Activated CD4-positive, alpha-beta T cell treated with anti-CD3 and anti-CD28 coated beads for 48 hours (primary cell): ENCODE data around the gene FMNL1.
"Not testable (repeated sequence)": the region's sequence is repeated elsewhere in the genome, so short reads cannot be mapped to it uniquely, and the experiment has no call there.

Experiments
- DNase-seq: peaks from one replicate; pipeline ENCODE4 v3.0.0-alpha.2; 2020

Gene FMNL1, protein sequence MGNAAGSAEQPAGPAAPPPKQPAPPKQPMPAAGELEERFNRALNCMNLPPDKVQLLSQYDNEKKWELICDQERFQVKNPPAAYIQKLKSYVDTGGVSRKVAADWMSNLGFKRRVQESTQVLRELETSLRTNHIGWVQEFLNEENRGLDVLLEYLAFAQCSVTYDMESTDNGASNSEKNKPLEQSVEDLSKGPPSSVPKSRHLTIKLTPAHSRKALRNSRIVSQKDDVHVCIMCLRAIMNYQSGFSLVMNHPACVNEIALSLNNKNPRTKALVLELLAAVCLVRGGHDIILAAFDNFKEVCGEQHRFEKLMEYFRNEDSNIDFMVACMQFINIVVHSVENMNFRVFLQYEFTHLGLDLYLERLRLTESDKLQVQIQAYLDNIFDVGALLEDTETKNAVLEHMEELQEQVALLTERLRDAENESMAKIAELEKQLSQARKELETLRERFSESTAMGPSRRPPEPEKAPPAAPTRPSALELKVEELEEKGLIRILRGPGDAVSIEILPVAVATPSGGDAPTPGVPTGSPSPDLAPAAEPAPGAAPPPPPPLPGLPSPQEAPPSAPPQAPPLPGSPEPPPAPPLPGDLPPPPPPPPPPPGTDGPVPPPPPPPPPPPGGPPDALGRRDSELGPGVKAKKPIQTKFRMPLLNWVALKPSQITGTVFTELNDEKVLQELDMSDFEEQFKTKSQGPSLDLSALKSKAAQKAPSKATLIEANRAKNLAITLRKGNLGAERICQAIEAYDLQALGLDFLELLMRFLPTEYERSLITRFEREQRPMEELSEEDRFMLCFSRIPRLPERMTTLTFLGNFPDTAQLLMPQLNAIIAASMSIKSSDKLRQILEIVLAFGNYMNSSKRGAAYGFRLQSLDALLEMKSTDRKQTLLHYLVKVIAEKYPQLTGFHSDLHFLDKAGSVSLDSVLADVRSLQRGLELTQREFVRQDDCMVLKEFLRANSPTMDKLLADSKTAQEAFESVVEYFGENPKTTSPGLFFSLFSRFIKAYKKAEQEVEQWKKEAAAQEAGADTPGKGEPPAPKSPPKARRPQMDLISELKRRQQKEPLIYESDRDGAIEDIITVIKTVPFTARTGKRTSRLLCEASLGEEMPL

DNA sequence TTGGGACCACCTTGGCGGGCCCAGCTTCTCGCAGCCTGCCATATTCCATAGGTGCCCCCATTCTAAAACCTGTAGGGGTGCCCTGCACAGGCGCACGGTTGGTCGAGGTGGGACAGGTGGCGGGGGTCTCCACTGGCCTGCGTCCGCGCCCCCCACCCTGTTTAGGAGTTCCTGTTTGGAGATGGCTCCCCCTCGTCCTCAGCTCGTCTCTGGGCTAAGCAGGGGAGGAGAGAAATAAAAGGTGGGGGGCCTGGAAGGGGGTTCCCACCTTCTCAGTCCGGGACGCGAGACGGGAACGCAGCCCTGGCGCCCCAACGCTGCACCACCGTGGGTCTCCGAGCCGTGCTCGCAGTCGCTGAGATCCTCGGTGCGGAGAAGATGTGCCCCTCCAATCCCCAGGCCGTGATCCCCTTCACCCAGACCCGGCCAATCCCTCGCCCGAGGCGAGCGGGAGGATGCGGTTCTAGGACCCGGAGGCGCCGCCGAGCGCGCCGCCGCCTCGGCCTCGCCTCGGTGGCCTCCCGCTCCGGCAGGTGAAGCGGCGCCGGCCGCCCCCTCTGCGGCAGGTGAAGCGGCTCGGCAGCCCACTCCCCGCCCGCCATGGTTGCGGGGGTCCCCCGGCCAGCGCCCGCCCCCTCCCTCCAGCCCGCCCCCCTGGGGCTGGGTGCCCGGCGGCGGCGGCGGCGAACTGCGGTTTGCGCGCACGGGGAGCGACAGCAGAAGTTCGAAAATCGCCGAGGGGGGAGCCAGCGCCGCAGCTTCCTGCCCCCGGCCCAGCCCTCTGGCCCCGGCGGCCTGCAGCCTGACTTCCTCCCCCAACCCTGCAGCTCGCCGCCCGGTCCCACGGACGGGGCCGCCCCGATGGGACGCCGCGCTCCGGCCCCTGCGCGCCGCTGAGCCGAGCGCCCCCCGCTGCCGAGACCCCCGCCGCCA is at the start of gene FMNL1:
Gene FMNL1, plus strand, starts transcription at position 805 of the 933 bp plus-strand sequence. CDS start 240 bp downstream, outside the sequence.
- peak; percentile 62 for DNase-seq

DNA sequence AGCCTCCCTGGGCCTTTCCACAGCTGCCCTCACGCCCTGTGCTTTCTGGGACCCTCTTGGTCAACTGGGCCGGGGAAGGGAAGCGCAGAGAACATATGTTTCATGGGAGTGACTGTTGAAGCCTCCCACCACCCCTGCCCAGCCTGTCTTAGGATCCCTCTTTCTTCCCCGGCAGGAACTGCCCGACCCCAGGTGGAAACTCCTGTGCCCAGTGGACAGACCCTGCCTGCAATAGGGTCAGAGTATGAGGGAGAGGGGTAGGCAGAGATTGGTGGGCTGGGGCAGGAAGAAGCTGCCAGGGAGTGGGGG is 49.5 kb upstream of the FMNL1 start:
- DNase-seq, result no peak

DNA sequence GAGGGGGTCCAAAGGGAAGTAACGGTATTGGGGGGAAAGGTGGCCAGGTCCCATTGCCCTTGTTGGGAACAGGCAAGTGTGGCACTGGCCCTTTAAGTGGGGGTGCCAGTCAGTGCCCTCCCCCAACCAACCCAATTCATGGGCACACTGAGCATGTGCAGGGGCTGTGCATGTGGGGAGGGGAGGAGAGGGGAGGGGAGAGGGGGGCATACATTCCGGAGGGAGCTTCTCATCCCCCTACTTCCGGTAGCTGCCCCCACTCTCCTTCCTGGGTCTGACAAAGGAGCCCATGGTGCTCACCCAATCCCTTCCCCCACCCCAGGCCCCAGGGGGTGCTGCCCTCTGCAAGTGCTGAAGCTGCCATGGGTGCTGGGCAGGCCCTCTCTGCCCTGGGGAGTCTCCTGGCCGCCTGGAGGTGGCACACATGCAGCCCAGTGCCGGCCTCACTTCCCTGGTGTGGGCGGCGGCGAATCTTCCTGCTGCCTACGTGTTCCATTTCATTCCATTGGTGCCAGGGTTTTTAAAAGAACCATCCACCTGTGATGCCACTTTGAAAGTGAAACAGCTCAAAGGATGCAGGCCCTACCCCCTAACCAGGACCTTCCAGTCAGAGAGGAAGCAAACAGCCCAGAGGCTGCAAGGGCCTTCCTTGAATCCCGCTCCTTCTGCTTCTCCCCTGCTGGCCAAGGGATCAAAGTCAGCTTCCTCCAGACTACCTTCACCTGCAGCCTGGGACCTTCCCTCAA is 49.0 kb upstream of the FMNL1 start:
- DNase-seq, result peak; percentile 75

DNA sequence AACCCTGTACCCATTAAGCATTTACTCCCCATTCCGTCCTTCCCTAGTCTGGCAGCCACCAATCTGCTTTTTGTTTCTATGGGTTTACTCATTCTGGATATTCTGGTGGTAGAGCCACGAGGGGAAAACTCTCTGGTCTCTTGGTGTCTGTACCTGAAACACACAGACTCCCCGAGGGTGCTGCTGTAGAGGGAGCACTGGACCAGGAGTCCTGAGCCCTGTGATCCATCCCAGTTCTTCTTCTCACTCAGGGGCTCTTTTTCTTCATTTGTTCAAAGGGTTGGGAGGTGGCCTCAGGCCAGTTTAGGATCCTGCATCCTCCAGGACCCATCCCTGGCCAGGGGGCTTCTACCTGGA is 45.9 kb upstream of the FMNL1 start:
- DNase-seq, result no peak

DNA sequence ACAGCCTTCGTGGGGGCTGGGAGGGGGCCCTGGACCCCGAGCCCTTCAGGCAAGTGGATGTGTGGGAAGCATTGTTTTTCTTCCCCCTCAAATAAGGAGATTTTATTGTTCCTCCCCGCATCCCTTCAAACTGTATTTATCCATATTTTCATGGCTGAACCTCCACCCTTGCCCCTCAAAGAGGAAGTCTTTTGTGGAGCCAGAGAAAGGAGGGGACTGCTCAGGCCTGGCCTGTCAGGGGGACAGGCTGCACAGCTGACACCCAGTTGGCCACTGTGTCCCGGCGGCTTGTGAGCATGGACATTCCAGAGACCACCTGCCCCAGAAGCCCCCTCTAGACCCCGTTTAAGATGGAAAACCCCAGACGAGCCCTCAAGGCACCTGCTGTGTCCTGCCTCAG is 44.1 kb upstream of the FMNL1 start:
- DNase-seq, result no peak

DNA sequence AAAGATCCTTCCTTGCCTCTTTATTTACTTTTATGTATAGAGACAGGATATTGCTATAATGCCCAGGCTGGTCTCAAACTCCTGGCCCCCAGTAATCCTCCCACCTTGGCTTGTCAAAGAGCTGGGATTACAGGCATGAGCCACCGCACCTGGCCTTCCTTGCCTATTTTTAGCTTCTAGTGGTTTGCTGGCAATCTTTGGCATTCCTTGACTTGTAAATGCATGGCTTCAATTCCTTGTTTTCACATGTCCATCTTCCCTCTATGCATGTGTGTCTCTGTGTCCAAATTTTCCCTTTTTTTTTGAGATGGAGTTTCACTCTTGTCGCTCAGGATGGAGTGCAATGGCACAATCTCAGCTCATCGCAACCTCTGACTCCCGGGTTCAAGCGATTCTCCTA is 37.5 kb upstream of the FMNL1 start:
- DNase-seq, result no peak

DNA sequence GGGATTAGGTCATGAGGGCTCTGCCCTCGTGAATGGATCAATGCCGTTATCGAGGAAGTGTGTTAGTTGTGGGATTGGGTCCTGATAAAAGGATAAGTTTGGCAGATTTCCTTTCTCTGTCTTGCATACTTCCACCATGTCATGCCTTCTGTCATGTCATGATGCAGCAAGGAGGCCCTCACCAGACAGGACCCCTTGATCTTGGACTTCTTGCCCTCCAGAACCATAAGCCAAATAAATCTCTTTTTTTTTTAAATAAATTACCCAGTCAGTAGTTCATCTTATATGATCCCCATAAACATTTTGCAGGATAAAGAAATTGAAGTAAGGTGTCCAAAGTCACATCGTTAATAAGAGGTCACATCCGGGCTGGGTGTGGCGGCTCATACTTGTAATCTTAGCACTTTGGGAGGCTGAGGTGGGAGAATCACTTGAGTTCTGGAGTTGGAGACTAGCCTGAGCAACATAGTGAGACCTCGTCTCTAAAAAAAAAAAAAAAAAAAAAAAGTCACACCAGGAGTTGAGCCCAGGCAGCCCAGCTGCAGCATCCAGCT is 34.8 kb upstream of the FMNL1 start:
- DNase-seq, result no peak

DNA sequence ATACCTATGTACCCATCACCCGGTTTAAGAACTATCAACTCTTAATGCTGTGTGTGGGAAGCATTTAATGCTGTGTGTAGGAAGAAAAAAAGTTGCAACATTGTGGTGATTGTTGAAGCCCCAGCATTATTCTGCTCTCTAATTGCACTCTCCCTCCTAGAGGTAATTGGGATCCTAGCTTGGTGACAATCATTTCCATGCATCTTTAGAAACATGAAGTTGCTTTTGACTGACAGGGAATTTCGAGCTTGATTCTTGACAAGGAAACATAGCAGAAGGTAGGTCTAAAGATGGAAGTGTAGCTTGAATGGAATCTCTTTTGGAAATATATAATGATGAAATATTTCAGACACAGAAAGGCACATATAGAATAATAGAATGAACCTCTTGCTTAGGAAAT is 32.7 kb upstream of the FMNL1 start:
- no peak for DNase-seq

DNA sequence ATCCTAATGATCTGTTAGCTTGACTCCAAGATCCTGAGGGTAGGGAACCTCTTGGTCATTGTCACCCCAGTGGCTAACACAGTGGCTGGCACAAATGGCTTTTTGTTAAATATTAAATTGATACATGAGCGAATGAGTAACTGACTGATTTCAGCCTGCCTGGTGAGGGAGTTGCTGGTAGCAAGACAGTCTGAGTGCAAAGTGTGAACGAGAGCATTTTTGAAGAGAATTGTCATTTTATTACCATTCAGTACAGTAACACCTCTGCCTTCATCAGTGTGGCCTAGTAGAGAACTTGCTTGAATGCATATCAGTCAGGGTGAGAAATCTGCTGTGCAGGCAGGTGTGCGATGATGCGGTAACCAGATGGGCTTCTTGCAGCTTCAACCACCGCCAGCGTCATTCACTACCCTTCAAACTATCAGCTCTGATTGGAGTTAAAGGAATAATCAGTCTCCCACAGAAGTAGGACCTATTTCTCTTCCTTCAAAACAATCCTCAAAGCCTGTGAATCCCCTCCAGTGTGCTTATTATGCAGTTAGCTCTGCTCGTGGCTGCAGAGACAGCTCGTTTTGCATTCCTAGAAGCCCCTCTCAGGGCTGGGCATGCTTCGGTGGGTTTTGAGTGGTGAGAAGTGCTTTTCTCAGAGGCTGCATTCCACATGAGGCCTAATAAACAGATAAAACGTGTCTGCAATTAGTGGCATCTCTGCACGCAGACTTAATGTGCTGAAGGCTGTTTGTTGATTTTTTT is 31.0 kb upstream of the FMNL1 start:
- no peak for DNase-seq

DNA sequence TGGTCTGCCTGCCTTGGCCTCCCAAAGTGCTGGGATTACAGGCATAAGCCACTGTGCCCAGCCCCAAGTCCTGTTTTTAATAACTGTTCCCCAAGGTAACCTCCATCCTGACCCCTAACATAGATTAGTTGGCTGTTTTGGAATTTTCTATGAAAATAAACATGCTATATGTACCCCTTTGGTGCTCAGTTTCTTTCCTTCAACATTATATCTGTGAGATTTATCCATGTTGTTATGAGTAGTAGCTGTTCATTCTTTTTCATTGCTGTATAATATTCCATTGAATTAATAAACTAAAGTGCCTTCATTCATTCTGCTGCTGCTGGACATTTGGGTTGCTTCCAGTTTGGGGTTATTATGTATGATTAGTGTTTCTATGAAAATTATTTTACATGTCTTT is 26.3 kb upstream of the FMNL1 start:
- DNase-seq, result no peak

DNA sequence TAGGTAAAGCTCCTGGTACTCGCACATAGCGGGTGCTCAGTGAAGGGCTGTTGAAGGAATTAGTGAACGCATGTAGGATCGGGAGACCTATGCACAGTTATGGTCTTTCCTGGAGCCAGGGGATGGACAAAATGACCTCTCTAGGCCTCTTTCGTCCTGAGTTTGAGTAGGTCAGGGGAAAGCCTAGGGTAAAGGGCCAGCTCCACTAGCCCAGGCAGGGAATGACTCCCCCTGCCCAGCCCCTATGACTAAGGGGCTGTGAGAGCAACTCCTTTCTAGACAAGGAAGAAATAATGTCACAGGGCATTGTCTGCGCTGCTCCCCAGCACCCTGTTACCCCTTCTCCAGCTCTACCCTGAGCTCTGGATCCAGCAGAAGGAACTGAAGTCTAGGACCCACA is 24.6 kb upstream of the FMNL1 start:
- no peak for DNase-seq

DNA sequence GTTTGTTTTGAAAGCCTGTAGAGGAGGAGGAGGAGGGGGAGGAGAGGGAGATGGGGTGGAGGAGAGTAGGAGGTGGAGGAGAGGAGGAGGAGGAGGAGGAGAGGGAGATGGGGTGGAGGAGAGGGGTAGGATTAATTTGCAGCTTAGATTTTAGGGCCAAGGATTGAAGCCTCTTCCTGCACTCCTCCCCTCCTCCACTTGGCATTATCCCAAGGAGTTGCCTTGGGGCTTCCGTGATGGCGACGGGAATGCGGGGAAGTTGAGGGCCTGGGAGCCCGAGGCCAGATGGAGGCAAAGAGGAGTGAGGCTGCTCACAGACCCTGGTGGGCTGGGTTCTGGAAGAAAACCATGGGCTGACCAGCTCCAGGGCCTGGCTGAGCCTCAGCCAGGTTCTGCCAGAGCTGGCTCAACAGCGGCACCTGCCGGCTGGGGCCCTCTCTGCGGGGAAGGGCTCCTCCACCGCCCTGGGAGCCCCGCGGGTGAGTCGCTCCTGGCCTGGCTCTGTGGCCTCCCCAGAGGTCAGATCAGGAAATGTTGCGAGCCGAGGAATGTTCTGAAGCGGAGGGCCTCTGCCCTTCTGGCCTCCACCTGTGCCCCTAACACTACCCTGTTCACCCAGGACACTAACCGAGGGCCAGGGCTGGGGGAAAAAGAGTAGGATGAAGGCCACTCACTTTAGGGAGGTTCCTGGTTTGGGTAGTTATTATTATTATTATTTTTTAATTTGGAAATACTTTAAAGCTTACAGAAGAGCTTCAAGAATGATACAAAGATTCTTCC is 23.9 kb upstream of the FMNL1 start:
- peak; percentile 95 for DNase-seq

DNA sequence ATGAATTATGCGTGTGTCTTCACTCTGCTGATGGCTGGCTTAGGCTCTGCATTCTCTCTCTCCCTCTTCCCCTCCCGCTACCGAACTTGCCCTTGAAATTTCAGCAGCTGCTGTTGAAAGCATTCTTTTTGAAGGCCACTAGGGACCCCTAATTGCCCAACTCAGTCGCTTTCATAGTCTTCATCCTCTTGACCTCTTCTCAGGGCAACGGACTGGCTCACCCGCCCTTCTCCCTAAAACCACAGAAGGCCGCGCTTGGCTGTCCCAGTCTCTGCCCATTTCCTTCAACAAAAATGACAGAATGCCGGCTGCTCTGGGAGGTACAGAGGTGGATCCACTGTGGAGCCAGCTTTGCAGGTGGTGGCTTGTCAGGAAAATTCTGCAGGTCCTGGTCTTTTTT is 21.0 kb upstream of the FMNL1 start:
- no peak for DNase-seq

DNA sequence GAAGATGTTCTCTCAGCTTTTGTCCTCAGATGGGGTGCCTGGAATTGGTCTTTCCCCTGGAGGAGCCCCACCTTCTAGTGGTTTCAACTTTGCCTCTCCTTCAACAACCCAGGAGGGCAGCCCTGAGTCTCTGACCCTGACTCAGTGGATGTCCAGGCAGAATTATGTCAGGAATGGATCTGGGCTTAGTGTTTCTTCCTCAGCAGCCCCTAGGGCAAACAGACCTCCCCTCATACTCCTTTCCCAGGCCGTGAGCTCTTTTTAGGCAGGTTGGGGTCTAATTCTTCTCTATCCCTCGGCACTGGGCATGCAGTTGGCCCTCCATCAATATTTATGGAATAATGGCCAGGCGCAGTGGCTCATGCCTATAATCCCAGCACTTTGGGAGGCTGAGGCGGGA is 20.2 kb upstream of the FMNL1 start:
- no peak for DNase-seq

DNA sequence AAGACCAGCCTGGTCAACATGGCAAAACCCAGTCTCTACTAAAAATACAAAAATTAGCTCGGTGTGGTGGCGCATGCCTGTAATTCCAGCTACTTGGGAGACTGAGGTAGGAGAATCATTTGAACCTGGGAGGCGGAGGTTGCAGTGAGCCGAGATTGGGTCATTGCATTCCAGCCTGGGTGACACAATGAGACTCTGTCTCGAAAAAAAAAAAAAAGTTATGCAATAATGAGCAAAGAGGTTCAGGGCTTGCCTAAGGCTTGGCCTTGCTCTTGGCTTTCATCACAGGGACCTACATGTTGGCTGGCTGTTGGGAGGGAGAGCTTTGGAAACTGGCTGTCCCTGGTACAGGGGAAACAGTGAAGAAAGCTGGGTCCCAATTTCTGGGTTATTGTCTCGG is 19.8 kb upstream of the FMNL1 start:
- DNase-seq, result not testable (repeated sequence)

DNA sequence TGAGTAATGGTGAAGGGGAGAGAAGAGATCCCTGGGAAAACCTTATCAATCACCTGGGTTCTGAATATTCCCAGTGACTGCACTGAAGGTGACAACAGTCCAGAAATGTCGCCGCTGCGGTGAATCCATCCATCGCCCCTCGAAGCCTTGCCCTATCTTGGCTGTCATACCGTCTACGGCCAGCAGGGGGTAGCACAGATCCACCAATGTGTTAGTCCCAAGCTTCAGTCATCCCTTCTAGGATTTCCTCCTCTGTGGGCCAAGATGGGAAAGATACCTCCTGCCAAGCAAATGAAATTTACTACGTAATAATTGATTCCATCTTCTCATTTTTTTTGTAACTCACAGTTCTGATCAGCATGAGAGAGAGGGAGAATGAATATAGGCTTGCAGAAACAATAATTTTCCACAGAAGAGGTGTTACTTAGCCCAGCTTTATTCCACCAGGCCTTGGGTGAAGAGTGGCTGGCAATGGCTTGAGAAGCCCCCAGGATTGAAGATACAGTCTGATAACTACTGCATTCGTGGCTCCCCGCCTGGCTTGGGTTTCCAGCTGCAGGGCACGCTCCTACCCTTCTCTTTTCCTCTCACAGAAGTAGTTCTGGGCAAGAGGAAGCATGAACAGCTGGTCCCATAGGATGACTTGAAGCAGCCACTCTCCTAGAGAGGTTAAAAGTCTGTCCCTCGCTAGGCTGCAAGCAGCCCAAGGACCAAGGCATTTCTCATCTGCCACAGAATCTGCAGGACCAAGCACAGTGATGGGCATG is 2.6 kb upstream of the FMNL1 start:
- DNase-seq, result peak; percentile 93

DNA sequence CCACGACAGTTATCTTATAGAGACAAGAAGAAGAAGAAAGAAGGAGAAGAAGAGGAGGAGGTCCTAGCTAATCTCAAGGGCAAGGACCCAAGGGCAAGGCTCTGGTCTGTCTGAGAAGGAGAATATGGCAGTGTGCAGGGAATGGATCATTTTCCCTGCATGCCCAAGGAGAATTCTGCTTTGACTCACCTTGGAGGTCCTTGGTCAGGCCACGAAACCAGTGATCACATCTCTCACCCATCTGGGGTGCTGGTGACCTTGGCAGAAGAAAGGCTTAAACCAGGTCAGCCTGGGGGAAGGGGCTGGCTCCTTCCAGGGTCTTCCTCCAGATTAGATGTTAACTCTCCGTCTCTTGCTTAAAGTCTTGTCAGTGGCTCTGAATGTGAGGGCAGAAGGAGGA is 1.6 kb upstream of the FMNL1 start:
- no peak for DNase-seq

DNA sequence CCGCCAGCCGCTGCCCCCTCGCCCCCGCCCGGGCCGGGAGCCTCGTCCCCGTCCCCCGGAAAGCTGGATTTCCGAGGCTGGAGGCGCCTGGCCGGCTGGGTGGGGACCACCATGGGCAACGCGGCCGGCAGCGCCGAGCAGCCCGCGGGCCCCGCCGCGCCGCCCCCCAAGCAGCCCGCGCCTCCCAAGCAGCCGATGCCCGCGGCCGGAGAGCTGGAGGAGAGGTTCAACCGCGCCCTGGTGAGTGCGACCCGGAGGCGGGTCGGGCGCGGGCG is 266 bp downstream of the FMNL1 start:
- DNase-seq, result no peak

DNA sequence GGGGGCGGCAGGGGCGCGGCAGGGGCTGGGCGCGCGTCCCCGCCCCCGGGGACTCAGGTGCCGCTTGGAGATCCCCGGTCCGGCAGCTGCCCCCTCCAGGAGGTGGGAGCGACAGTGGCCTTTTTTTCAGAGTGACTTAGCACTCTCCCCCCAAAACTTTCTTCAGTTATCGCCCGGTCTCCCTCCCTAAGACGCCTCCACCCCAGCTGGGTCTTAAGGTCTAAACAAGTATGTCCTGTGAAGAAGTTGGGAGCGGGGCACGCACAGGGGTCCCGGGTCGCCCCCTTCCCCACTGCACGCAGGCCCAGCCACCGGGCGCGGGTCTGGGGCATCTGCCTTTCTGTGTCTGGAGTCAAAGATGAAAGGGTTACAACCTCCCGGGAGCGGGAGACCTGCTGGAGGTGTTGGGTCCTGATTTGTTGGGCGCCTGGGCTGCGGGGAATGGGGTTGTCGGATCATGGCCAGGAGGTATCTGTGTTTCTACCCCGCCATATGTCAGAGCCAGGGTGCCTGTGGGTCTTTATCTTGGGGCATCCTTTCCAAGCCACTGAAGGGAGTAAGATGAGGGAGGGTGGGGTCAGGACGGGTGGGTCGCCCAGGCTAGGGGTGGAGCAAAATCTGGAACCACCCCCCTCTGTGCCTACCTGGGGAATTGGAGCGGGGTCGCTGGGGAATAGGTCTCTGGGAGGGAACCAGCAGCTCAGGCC is 757 bp downstream of the FMNL1 start:
- peak; percentile 72 for DNase-seq
